Heart left ventricle (tissue), 16 donors: ENCODE data around the gene FAM193B. TPM values are rescaled to one million over a fixed set of nuclear protein-coding genes. Genes with fewer than 3 reads are reported as not detected.

Experiments used
- ATAC-seq, 4 donors: fragments of 200-7000 bp; cut with Tn5 transposase; one replicate each; pipeline ENCODE4 v1.9.1; 2020 to 2022; ENCODE audit warnings: moderate library complexity in 4 of 4, mild to moderate bottlenecking in 3 of 4, moderate number of reproducible peaks in 1 of 4
- DNase-seq, 5 donors: peaks; one replicate each; pipeline ENCODE4 v3.0.0-alpha.2; 2020
- H3K27ac ChIP-seq, 12 donors: fragments of 200-600 bp; sonication (generic) in 4 of 12; one replicate each; pipeline versions ENCODE4 v1.5.0 to v1.8.0; 2016 to 2022; ENCODE audit warnings: mild to moderate bottlenecking in 2 of 12
- H3K27me3 ChIP-seq, 9 donors: fragments of 200-600 bp; sonication (generic) in 2 of 9; one replicate each; pipeline versions ENCODE4 v1.5.1 to v1.8.0; 2016 to 2022; ENCODE audit warnings: mild to moderate bottlenecking in 3 of 9
- H3K36me3 ChIP-seq, 9 donors: fragments of 200-600 bp; sonication (generic) in 2 of 9; one replicate each; pipeline versions ENCODE4 v1.5.0 to v1.8.0; 2018 to 2022; ENCODE audit warnings: mild to moderate bottlenecking in 2 of 9
- H3K4me1 ChIP-seq, 12 donors: fragments of 200-600 bp; sonication (generic) in 4 of 12; one replicate each; pipeline versions ENCODE4 v1.5.0 to v1.8.0; 2016 to 2022; ENCODE audit warnings: mild to moderate bottlenecking in 3 of 12
- H3K4me3 ChIP-seq, 12 donors: fragments of 200-600 bp; sonication (generic) in 4 of 12; one replicate each; pipeline versions ENCODE4 v1.5.0 to v1.8.0; 2017 to 2022; ENCODE audit warnings: mild to moderate bottlenecking in 9 of 12, moderate library complexity in 4 of 12
- H3K9me3 ChIP-seq, 12 donors: fragments of 200-600 bp; sonication (generic) in 4 of 12; one replicate each; pipeline versions ENCODE4 v1.5.0 to v1.8.0; 2016 to 2022; ENCODE audit warnings: mild to moderate bottlenecking in 1 of 12
- CTCF ChIP-seq, 12 donors: fragments of 200-600 bp; sonication (generic) in 4 of 12; IDR thresholded peaks; one replicate each; pipeline versions ENCODE4 v1.5.0 to v1.8.0; 2018 to 2022; ENCODE audit warnings: antibody characterized with exemption in 12 of 12, mild to moderate bottlenecking in 5 of 12
- POLR2A ChIP-seq, 2 donors: fragments of 450-650 bp; IDR thresholded peaks; one replicate each; pipeline ENCODE4 v1.6.1; 2017; ENCODE audit warnings: antibody characterized with exemption in 2 of 2, mild to moderate bottlenecking in 2 of 2, moderate library complexity in 2 of 2
- WGBS, 4 donors: extraction: QIAGEN DNeasy Blood & Tissue Kit in 2 of 4; methylation state at CpG; one replicate each; pipeline versions ENCODE4 v1.1.5 to v1.1.7; 2013 to 2018; 5-methylcytosine and 5-hydroxymethylcytosine counted together
- intact Hi-C, 10 donors: fragments of 100-400 bp; cut with DNase I; formaldehyde crosslinking; loops; one replicate each; pipeline versions ENCODE4 v1.11.1 to v1.14.2; 2022
- long read RNA-seq, 3 donors: library from polyadenylated mRNA; unstranded; transcript quantifications; one replicate each; pipeline ENCODE4 v2.0.0, GENCODE V29; 2020 to 2021
- polyA plus RNA-seq, 2 donors: library from polyadenylated mRNA; stranded (reverse); fragments of 200-250 nt; gene quantifications; one replicate each; pipeline ENCODE4 v1.2.3, GENCODE V29; 2013
- total RNA-seq, 9 donors: library from RNA; depleted of rRNA in 2 of 9; stranded (reverse); fragments of >200 nt in 2 of 9; fragmentation: NEBNext Ultra II Directional in 3 of 9; extraction: Animal tissue kit (Norgen Biotek cat#: 25700) in 3 of 9; gene quantifications; one replicate each; pipeline versions ENCODE4 v1.1.0 to v1.2.4, GENCODE V29; 2016 to 2023
- donor health status: ischemic (EF 13 %, LVEDD 7.1; RV severe dilation, severe dysfunction).
- donor health status: healthy with polysubstance abuse.
- donor health status: DM: no; HTN: yes; CAD: no.
- donor health status: DM: no; HTN: no; CAD: no.
- donor health status: ischemic (EF 25% LVEDD 6.9; RV normal size, moderate dysfunction).
- donor health status: ischemic (EF 25% LVEDD 5.7; RV mildly dilated, moderate dysfunction).
- donor health status: healthy.
- donor health status: DM: yes; HTN: yes; CAD: no.
- donor health status: ischemic (EF 35%, LVEDD 5.7; RV mildly dilated, moderate dysfunction).
- donor health status: nonischemic (EF 11% LVEDD 7.7; RV severe dilation, severe dysfunction).
- donor health status: DM: yes; HTN: yes; CAD: no.
- donor health status: PGD.
- donor health status: ischemic (EF 29% LVEDD 5.4; RV normal size, mild dysfunction).
- donor health status: nonischemic (EF 23%, LVEDD 6.1; RV moderate dilation, normal function).

Gene FAM193B
- total RNA-seq (10 to 100 TPM; 13.1 to 34.4 (median 20.2) TPM), polyA plus RNA-seq (10 to 100 TPM; 17.4 to 58.9 TPM)
- long read RNA-seq, donor 1, partial matches to known transcripts = 4 of 23 reads
- long read RNA-seq, donor 1, other reads (novel, unspliced or antisense) = 17 of 23 reads
- long read RNA-seq, donor 2, transcript FAM193B-204 (4 exons, 1,870 nt) = major isoform, 5 of 16 reads
- long read RNA-seq, donor 2, partial matches to known transcripts = 3 of 16 reads
- long read RNA-seq, donor 2, other reads (novel, unspliced or antisense) = 8 of 16 reads
- long read RNA-seq, donor 3, partial matches to known transcripts = 2 of 19 reads
- long read RNA-seq, donor 3, other reads (novel, unspliced or antisense) = 12 of 19 reads

- Histone ChIP-seq H3K27me3 (no peaks in the 10 kb centered on the region), H3K9me3 (no peaks in the 10 kb centered on the region), H3K36me3 (peaks cover 0 to 23% (median 11%) of the 10 kb centered on the region in 9 donors), H3K27ac (peak within 1 kb of the TSS; percentile 58 to 89 (median 82)), H3K4me3 (peak within 1 kb of the TSS; percentile 61 to 99 (median 94)), H3K4me1 (peaks cover 3 to 43% (median 26%) of the 10 kb centered on the region in 12 donors)
- TF ChIP-seq CTCF (IDR thresholded peaks at IDR 0.05) = peak in 7 of 12 donors; percentile 8 to 43 (median 32)
- TF ChIP-seq POLR2A (IDR thresholded peaks at IDR 0.05) = peak in 1 of 2 donors; percentile 31
- intact Hi-C loops = loop anchor here in 2 of 10 donors (5.0 kb wide), 2 partner anchors 37 to 38 kb away; partner anchors contain the start of genes TMED9 (in 2 of the 2) and DDX41 (in 1 of the 2)
- WGBS, 4 donors = 9 to 29% (median 13%) methylated on average over 19 to 49 of the region's 49 CpGs
- ATAC-seq = peak; percentile 94 to 98 (median 96)
- peak; percentile 93 to 98 (median 95) for DNase-seq
Measured at GRCh38 chr5:177554474-177555111, at the start of gene FAM193B. TSS of gene FAM193B (minus strand) at chr5:177554563. CDS start at chr5:177554458, 105 bp downstream.

GRCh38 chr5:177604116-177604521, 49.8 kb upstream of the FAM193B start:
- H3K4me3 ChIP-seq = no peak overlapping the region
- no peak overlapping the region for H3K27ac ChIP-seq
- intact Hi-C loops = loop anchor here in 3 of 10 donors (10.0 kb wide), 2 partner anchors 199 to 461 kb away; partner anchors contain the start of genes F12 (in 1 of the 3) and PFN3 (in 1 of the 3)
- peaks cover 3 to 27% (median 14%) of the 10 kb centered on the region in 12 donors for H3K4me1 ChIP-seq
- no peaks in the 10 kb centered on the region for H3K9me3 ChIP-seq
- TF ChIP-seq POLR2A (IDR thresholded peaks at IDR 0.05) = no peak
- TF ChIP-seq CTCF (IDR thresholded peaks at IDR 0.05) = no peak
- peaks cover 0 to 18% (median 4%) of the 10 kb centered on the region in 9 donors for H3K36me3 ChIP-seq
- WGBS, 4 donors = 93 to 96% (median 95%) methylated on average over 25 to 27 of the region's 27 CpGs
- ATAC-seq (no peak), DNase-seq (no peak)
- H3K27me3 ChIP-seq = no peaks in the 10 kb centered on the region

- H3K27ac ChIP-seq = no peak overlapping the region
- intact Hi-C loops = loop anchor here in 3 of 10 donors (10.0 kb wide), 2 partner anchors 199 to 461 kb away; partner anchors contain the start of genes F12 (in 1 of the 3) and PFN3 (in 1 of the 3)
- 79 to 85% (median 81%) methylated on average over 8 of the region's 8 CpGs for WGBS, 4 donors
- peaks cover 0 to 13% (median 4%) of the 10 kb centered on the region in 9 donors for H3K36me3 ChIP-seq
- no peak for DNase-seq
- no peak for ATAC-seq
- H3K4me3 ChIP-seq = no peak overlapping the region
- TF ChIP-seq CTCF (IDR thresholded peaks at IDR 0.05) (no peak), POLR2A (IDR thresholded peaks at IDR 0.05) (no peak)
- H3K4me1 ChIP-seq = peaks cover 3 to 29% (median 16%) of the 10 kb centered on the region in 12 donors
- H3K27me3 ChIP-seq = no peaks in the 10 kb centered on the region
- no peaks in the 10 kb centered on the region for H3K9me3 ChIP-seq
Measured at GRCh38 chr5:177603631-177604030, 49.3 kb upstream of the FAM193B start.

- 91 to 92% (median 92%) methylated on average over 4 of the region's 4 CpGs for WGBS, 4 donors
- Histone ChIP-seq H3K36me3 (peaks cover 0 to 12% (median 4%) of the 10 kb centered on the region in 9 donors), H3K4me1 (peaks cover 3 to 28% (median 14%) of the 10 kb centered on the region in 12 donors), H3K27me3 (no peaks in the 10 kb centered on the region), H3K27ac (no peak overlapping the region), H3K9me3 (no peaks in the 10 kb centered on the region), H3K4me3 (no peak overlapping the region)
- ATAC-seq (no peak), DNase-seq (no peak)
- intact Hi-C loops = loop anchor here in 3 of 10 donors (10.0 kb wide), 2 partner anchors 198 to 462 kb away; partner anchors contain the start of genes F12 (in 1 of the 3) and PFN3 (in 1 of the 3)
- TF ChIP-seq CTCF (IDR thresholded peaks at IDR 0.05) (no peak), POLR2A (IDR thresholded peaks at IDR 0.05) (no peak)
Measured at GRCh38 chr5:177602458-177602830, 48.1 kb upstream of the FAM193B start.
